GM18498 (cell line): Measurements from ENCODE around the gene TNFAIP1.

Source experiments
- ATAC-seq: cut with Tn5 transposase; IDR thresholded peaks from one replicate; pipeline ENCODE4 v1.9.1; 2021; ENCODE audit warnings: mild to moderate bottlenecking, moderate library complexity; ENCODE audit not compliant: unreplicated experiment

TNFAIP1 gene

DNA sequence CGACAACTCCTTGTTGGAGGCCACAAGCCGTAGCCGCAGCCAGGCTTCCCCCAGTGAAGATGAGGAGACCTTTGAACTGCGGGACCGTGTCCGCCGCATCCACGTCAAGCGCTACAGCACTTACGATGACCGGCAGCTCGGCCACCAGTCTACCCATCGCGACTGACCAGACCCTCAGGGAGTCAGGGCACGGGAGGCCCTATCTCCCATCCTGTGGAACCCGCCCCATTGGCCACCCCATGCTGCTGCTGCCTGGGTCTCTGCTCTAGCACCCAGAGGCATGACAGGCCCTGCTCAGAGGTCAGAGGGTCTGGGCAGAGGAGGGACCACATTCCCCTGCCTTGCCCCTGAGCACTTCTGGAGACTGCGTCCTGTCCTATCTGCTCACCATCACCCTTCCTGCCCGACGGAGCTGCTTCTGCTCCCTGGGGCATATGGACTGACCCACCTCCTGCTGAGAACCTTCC is 8.9 kb downstream of the TNFAIP1 start:
- no peak for ATAC-seq

DNA sequence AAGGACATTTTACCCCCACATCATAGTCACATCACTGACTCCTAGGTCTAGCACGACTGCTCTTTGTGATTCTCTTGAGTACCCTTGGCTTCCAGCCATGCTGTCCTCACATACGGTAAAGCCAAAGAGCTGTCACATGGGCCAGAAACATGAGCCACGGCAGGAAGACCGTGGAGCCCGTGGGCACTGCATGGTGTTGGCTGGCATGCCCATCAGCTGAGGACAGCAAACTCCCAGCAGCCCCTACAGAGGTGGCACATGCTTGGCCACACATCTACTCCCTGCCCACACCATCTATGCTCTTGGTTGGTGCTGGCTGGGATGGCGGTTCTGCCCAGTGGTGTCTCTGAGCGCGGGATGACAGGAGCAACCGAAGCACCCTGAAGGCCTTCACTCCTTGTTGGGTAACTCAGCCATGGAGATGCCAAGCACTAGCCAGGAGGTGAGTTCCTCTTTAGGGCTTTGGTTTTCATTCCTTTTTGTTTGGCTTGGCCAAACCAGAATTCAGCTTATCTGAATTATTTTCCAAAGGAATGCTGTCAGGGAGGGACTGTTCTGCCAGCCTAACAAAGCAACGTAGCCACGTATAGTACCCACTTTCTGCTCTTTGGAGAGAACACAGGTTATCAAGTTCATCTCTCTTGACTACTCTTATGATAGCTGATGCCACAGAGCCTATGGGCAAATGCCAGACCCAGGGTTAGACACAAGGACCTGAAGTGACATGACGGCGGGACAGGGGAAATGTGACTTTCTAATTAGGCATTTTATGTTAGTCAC is 10.0 kb downstream of the TNFAIP1 start:
- no peak for ATAC-seq

DNA sequence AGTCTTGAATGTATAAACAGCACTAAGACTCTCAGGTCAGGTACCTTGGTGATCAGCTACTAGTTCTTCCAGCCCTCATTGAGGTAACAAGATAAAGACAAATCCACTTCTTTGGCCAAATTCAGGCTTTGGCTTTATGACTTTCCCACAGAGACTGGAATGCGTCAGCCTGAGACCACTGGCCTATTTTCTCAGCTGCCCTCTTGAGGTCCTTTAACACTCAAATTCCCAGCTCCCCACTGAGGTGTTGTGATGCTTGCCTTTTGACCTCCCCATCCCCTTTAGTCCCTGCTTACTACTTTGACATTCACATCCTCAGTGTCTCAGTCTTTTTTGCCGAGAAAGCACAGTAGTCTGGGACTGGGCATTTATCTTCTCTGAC is 10.6 kb downstream of the TNFAIP1 start:
- no peak for ATAC-seq

DNA sequence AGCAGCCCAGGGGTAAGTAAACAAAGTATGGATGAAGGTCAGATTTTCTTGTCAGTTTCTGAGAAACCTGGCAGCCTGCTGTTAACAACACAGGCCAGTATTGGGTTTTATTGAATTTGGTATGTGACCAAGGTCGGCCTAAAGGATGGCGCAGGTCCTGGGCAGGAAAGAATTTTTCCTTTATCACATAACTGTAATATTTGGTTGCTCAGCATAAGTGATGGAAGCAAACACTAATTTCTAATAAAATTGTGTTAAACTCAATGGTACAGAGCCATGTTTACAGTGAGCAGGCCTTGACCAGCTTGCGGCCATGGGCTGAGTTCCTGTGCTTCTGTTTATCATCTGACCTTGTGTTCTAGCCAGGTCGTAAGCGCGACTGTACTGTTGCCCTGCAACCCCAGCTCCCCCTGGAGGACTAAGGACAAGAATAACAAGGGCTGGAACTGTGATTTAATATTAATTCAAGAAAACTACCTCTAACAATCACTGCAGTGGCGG is 11.2 kb downstream of the TNFAIP1 start:
- ATAC-seq, result no peak

DNA sequence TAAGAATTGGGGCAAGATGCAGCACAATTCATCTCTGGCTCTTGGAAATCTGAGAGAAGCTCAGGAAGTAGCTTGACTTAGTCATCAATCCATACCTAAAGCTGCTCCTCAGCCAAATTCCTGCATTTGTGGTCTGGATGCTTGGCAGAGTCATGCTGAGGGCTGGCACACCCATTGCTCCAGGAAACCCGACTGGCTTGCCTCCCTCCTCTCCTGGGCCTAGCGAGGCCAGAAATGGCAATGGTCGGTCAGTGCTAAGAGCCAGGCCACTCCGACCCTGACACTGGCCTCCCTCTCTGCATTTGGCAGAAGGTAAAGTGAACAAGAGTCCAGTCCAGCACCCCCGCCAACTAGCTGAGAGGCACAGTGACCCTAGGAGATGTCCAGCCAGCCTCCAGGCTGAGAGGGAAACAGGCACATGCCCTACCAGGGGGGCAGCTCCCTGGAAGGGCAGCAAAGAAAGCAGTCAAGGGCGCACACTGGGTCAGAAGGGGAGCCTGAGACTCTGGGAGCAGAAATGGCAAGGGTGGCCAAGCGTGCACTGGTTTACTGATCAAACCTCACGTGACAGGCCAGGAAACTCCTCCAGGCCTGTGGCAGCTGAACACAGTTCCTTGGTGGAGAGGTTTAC is 11.8 kb downstream of the TNFAIP1 start:
- ATAC-seq, result no peak

DNA sequence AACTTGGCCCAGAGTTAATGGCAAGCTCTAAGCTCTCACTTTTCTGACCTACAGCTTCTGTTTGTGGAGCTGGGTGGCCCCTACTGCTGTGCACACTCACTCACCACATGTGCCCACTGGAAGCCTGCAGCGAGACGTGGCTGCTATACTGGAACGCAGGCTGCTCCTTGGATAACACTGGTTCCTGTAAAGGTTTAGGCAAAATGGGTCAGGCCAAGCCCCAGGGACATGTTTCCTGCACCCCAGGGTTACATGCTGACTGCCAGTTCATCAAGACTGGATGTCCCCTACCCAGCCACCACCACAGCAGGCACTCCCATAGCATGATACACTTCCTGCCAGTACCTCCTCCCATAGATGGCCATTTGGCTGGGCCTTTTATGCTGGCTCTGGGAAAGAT is 13.4 kb downstream of the TNFAIP1 start:
- ATAC-seq, result no peak

DNA sequence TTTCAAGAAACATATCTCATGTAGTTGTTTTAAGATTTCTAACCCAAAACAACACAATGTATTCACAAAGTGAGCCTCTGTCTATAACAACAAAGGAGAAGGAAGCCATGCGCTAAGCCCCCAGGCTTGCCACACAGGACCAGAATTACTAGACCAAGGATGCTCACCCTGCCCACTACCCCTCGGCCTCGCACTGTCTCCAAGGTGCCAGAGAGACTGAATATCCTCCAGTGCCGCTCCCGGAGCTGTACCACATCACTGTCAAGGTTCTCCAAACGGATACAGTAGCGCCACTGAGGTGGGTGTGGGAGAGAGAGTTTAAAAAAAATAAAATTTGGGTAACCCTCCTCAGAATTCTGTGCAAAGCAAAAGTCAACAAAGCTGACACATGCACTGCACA is 14.7 kb downstream of the TNFAIP1 start:
- ATAC-seq, result no peak

DNA sequence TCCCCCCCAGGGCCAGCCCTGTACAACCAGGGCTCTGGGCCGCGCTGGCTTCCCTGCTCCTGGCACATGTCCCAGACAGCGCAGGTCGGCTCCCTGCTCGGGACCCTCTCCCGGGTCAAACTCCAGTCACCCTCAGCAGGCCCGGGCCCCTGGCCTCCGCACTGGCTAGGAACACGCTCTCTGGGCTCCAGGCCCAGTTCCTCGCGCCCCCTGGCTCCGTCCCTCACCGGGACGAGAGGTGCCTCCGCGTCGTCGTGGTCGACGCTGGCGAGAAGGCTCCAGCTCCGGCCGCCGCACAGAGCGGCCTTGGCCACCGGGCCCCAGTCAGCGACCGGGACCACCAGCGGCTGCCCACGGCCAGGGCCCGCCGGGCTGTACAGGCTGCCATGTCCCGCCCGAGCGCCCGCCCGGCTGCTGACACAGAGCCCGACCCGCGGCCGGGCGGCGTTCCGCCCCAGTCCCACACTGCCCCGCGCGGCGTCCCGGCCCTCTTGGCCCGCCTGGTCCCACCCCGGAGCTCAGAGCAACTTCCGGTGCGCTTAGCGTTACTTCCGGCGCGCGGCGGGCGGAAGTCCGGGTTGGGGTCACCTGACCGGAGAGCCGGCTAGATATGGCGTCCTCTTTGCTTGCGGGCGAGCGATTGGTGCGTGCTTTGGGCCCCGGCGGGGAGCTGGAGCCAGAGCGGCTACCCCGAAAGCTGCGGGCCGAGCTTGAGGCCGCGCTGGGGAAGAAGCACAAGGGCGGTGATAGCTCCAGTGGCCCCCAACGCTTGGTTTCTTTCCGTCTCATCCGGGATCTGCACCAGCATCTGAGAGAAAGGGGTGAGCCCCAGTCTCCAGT is 21.7 kb downstream of the TNFAIP1 start, which contains the start of gene POLDIP2:
Gene POLDIP2, minus strand, starts transcription at position 467 of the 840 bp plus-strand sequence. Its CDS starts 79 bp downstream, at position 388.
- ATAC-seq, result peak; percentile 97

DNA sequence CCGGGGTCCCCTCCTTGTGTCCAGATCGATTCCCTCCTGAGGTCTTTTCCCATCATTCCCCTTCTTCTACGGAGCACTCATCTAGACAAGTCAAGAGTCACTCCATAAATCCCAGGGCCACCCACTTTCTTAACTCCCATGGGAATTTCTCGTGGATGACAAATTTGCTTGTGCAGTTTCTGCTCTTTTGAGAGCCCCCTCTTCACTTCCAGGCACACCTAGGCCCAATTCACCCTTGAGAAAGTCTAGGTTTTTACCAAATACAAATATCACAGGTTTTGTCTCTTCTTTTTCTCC is 22.3 kb downstream of the TNFAIP1 start:
- no peak for ATAC-seq

DNA sequence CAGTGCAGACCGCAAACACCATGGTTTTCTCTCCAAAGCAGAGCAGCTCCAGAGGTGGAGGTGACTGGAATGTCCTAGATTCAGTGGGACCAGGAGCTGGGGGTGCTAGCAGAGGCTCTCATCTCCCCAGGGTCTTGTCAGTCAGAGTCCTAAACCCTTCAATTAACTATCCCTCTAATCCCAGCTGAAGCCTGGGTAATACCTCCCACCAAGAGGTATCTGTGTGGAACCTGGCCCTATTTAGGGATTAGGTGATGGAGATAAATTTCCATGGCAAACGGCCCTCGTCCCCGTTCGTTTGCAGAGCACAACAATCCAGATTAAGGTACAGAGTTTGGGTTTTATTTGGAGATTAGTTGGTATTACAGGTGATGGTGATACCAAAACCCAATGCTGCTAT is 27.6 kb downstream of the TNFAIP1 start:
- no peak for ATAC-seq

DNA sequence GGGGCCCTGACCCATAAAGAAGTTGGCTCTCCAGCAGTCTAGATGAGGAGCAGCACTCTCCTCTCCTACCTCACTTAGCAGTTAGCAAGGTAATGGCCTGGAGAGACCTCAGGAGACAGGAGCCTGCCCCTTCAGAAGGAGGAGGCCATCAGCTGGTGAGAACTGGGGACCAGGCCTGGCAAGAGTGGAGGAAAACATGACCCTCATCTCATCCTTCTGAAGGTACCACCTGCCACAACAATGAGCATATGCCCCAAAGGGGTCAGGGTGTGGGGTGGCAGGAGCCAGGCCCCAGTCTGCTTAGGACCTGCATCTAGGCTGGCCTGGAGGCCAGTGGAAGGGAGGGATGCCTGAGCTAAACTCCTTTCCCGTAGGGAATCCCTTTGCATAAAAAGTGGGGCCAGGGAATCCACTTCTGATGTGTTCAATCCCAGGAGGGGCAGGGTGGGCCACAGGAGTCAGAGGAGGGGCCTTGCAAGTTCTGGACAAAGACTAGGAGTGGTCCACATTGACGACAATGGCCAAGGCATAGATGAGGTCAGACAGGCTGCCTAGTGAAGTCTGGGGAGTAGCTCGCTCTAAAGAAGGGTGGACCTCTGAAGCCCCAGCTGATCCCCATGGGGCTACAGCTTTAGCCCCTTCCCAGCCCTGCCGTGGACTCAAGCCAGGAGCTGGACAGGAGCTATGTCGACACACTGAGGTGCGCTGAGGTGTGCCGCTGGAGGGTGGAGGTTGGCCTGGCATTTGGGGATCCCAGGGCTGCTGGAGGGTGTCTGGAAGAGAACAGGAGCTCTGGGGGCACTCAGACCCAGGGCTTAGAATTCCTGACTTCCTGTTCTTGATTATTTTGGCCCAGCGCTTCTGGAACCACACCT is 28.5 kb downstream of the TNFAIP1 start:
- ATAC-seq, result no peak

DNA sequence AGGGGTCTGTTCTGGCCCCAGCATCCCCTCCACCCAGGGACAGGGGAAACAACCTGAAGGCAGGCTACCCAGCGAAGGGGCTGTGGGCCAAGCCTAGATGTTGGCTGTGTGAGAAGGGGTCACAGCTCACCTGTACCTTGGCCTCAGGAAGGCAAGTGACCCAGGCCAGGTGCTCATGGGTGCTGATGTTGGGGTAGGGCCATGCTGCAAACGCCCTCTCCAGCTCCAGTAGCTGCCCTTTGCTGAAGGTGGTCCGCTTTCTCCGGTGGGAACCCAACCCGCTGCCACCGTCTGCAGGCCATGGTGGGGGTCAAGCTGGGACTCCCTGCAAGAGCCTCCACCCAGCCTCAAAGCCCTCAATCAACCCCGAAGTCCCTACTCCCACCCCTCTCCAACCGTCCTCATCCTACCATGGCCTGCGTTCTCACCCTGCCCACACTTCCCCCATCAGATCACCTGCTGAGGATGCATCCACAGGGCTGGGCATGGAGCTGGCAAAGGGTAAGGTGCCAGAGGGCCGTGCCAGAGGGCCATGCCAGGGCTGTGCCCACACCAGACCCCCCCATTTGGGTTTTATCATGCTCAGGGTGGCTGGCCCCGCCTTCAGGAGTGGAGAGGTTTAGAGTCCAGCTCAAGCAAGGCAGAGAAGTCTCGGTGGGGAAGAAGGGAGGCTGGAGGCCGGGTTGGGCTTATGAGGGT is 29.3 kb downstream of the TNFAIP1 start, which contains the start of gene SEBOX:
Gene SEBOX, minus strand, starts transcription at position 535 of the 699 bp plus-strand sequence. Its CDS starts 48 bp downstream, at position 487.
- ATAC-seq, result no peak

DNA sequence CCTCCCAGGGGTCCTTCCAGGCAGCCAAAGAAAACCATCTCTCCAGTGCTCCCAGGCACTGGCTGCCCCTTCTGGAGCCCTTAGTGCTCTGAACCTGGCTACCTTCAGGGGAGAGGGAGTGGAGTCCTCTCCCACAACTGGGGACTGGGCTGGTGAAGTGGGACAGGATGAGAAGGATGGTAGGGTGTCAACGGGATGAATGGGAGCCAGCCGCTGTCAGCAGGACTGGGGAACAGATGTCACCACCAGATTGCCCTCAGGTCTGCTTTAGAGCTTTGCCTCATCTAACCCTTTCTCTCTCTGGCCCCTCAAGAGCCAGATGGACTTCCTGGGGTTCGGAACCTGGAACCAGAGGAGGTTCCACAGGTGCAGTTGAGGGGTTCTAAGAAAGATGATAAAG is 29.9 kb downstream of the TNFAIP1 start:
- no peak for ATAC-seq

DNA sequence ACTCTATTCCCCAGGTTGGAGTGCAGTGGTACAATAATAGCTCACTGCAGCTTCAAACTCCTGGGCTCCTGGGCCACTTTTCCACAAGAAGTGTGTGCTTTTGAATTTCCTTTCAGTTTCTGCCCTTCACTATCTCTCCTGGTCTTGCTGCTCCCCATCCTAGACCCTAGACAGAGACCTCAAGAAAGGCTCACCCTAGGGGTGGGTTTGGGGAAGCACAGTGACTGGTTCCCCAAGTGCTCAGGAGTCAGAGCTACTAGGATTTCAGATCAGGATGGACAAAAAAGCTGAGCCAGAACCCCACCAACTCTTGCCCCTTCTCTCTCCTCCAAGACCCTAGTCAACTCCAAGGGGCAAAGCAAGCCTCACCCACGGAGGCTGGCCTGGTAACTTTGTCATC is 31.0 kb downstream of the TNFAIP1 start:
- ATAC-seq, result no peak

DNA sequence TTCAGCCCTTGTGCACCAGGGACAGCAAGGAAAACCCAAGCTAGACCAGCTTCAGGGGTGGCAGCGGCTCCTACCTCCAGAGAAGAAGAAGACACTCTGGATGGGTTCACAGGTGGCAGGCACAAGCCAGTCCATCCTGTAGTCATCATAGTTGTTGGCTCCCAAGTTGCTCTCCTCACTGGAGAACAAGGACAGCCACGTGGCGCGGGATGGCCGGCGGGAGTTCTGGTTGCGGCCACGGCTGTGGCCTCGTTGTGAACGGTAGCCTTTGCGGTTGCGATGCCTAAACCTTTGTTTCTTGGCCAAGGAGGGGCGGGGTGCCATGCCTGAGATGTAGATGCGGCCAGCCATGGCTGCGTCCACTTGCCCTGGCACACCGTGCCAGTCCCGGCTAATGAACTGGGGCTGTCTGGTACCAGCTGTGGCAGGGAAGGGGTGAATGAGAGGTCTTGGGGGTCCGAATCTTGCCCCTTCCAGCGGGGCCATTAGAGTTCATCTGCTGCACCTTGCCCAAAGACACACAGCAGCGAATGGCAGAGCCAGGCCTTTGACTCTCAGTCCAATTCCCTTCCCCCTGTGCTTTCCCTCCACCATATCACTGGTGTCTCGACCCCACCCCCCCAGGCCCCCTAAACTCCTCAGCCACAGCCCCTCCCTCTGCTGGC is 32.2 kb downstream of the TNFAIP1 start:
- ATAC-seq, result no peak

DNA sequence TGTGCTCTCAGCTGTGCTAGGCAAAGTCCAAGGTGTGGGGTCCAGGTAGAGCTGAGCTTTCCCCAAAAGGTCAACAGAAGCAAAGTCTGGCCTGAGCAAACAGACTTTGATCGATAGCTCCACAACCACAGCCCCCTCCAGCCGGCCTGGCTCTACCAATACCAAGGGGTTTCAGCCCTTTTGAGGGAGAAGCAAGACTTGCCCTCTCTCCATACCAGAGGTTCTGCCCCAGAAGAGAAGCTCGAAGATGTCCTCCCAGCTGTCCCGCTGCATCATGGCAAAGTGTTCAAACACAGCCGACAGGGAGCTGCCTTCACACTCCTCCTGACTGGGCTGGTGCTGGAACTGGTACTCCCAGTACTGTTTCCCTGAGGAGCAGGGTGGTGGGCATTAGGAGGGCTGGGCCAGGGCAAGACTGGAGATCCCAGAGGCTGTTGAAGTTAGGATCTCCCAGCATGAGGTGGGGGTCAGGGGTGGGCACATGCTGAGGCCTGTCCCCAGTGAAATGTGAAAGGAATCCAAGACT is 32.8 kb downstream of the TNFAIP1 start:
- no peak for ATAC-seq

DNA sequence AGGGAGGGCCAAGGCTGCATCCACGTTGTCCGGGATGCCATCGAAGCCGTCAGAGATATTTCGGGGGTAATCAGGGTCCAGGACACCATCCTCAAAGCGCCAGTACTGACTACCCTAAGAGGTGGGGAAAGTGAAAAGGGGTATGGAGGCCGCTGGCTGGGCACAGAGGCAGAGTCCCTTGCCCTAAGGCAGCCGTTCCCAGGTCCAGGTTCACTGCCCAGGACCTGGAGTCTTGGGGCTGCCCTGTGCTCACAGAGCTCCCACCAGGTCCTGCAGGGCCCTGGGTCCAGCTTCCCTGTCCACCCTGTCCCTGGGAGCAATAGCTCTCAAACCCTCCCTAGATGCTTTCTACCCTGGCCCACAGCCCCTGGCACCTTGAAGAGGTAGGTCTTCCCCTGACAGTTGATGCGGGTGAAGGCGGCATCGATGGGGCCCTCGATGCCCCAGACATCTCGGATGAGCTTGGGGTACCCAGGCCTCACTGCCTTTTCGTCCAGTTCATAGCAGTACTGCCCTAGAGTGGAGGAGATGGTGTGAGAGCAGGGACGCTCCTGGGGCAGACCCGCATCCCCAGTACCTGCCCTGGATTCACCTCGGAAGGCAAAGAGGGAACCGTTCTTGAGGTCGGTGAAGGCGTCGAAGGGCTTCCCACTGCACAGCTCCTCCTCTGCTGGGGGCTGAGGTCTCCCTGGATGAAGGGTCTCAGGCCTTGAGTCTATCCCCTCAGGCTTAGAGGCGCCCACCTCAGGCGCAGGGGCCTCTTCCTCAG is 33.5 kb downstream of the TNFAIP1 start:
- no peak for ATAC-seq

DNA sequence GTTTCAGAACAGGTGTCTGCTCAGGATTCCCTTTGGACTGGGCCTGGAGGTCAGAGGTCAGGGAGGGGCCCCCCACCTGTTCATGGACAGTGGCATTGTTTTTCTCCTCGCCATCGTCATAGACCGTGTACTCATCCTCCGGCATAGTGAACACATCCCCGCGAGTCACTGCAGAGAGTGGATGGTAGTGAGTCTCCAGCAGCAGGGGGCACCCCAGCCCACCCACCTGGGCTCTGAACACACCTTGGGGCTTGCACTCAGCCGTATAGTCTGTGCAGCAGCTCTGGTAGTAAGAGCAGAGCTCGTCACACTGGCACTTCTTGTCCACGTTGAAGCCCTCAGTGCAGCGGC is 34.1 kb downstream of the TNFAIP1 start:
- no peak for ATAC-seq
